ENCODE results near the gene ADD1.

GRCh38 chr4:2942532-2943363 is 99.1 kb downstream of the ADD1 start:
- TF ChIP-seq CTCF (IDR thresholded peaks at IDR 0.05) (no peak), POLR2A (IDR thresholded peaks at IDR 0.05) (no peak)

Measured in right lobe of liver (tissue), 4 donors.